GM18508 (cell line): ENCODE data around the gene ATL3.
"Not testable (repeated sequence)": the region's sequence is repeated elsewhere in the genome, so short reads cannot be mapped to it uniquely, and the experiment has no call there.

Source experiments
- ATAC-seq: cut with Tn5 transposase; IDR thresholded peaks from one replicate; pipeline ENCODE4 v1.9.1; 2021; ENCODE audit warnings: moderate number of reproducible peaks; ENCODE audit not compliant: insufficient read depth, unreplicated experiment

Gene ATL3, protein sequence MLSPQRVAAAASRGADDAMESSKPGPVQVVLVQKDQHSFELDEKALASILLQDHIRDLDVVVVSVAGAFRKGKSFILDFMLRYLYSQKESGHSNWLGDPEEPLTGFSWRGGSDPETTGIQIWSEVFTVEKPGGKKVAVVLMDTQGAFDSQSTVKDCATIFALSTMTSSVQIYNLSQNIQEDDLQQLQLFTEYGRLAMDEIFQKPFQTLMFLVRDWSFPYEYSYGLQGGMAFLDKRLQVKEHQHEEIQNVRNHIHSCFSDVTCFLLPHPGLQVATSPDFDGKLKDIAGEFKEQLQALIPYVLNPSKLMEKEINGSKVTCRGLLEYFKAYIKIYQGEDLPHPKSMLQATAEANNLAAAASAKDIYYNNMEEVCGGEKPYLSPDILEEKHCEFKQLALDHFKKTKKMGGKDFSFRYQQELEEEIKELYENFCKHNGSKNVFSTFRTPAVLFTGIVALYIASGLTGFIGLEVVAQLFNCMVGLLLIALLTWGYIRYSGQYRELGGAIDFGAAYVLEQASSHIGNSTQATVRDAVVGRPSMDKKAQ

GRCh38 chr11:63671322-63672155 lies at the start of gene ATL3:
Gene ATL3, minus strand, starts transcription at chr11:63671376. Its CDS starts 41 bp downstream, at chr11:63671335.
- no peak for ATAC-seq

DNA sequence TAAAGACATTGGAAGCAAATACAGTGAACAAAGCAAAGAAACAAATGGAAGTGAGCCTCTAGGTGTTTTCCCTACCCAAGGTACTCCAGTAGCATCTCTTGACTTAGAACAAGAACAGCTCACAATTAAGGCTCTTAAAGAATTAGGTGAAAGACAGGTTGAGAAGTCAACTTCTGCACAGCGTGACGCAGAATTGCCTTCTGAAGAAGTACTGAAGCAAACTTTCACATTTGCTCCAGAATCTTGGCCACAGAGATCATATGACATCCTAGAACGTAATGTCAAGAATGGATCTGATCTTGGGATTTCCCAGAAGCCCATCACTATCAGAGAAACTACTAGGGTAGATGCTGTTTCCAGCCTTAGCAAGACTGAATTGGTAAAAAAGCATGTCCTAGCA lies 49.4 kb upstream of the ATL3 start:
- ATAC-seq = no peak

DNA sequence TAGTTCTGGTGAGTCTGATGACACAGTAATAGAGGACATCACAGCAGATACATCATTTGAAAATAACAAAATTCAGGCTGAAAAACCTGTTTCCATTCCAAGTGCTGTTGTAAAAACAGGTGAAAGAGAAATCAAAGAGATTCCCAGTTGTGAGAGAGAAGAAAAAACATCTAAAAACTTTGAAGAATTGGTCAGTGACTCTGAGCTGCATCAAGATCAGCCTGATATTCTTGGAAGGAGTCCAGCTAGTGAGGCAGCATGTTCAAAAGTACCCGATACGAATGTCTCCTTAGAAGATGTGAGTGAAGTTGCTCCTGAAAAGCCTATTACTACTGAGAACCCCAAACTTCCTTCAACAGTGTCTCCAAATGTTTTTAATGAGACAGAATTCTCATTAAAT lies 48.8 kb upstream of the ATL3 start:
- ATAC-seq = no peak

- no peak for ATAC-seq
Measured at GRCh38 chr11:63719001-63719400, 47.8 kb upstream of the ATL3 start.

GRCh38 chr11:63716046-63716445 lies 44.9 kb upstream of the ATL3 start:
- no peak for ATAC-seq

GRCh38 chr11:63713766-63714165 lies 42.6 kb upstream of the ATL3 start:
- no peak for ATAC-seq

GRCh38 chr11:63711838-63712237 lies 40.7 kb upstream of the ATL3 start:
- no peak for ATAC-seq

- no peak for ATAC-seq
Measured at GRCh38 chr11:63710476-63711217, 39.5 kb upstream of the ATL3 start.

GRCh38 chr11:63709336-63709884 lies 38.2 kb upstream of the ATL3 start:
- ATAC-seq = no peak

DNA sequence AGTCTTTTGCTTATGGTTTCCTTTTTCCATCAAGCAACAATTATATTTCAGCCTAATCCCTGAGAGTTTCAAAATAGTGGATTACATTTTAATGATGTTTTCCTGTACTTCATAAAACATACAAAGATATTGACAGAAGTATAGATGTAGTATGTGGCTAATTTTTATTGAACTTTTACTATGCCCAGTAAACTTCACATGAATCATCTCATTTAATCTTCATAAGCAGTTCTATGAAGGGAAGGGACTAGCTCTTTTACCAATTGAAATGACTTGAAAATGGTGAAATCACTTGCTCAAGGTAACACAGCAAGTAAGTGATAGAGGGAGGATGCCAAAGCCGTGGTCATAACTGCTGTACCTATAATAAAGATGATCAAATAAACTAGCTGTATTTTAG lies 37.6 kb upstream of the ATL3 start:
- no peak for ATAC-seq

DNA sequence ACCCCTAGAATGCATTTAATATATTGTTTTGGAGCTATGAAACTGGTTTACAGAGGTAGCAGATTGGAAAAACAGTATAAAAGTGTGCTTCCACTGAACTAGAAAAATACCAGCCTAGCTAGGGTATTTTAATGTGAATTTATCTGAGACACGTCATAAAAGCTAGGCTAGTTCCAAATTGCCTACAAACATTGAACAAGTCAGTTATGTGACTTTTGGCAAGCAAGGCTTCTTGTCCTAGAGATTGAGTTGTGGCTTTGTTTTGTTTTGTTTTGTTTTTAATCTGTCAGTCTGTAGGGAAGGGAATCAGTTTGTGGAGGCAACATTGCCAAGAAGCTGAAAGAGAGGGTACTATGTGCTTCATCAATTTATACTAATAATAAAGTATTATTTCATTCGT lies 34.4 kb upstream of the ATL3 start:
- ATAC-seq = no peak

GRCh38 chr11:63699896-63700295 lies 28.7 kb upstream of the ATL3 start:
- no peak for ATAC-seq

DNA sequence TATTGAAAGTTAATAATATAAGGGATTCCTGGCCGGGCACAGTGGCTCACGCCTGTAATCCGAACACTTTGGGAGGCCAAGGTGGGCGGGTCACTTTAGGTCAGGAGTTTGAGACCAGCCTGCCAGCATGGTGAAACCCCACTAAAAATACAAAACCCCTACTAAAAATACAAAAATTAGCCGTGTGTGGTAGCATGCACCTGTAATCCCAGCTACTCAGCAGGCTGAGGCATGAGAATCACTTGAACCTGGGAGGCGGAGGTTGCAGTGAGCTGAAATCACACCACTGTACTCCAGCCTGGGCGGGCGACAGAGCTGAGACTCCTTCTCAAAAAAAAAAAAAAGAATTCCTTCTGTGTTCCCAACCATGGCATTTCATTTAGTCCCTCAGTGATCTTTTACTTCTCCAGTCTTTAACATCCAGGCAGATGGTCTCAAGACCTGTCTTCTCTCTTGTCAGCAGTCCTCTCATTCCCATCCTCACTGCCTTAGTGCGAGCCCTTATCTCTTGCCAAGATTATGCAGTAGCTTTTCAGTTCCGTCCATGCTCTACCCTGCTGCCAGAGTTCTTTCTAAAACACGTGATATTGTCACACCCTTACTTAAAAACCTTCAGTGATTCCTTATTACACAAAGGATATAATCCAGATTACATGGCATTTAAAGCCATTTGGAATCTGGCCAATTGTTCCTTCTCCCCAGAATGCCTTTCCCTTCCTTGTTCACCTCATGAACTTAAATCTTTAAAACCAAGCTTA lies 28.0 kb upstream of the ATL3 start:
- ATAC-seq = no peak

- ATAC-seq = no peak
Measured at GRCh38 chr11:63694596-63694995, 23.4 kb upstream of the ATL3 start.

- ATAC-seq = no peak
Measured at GRCh38 chr11:63687845-63688244, 16.7 kb upstream of the ATL3 start.

DNA sequence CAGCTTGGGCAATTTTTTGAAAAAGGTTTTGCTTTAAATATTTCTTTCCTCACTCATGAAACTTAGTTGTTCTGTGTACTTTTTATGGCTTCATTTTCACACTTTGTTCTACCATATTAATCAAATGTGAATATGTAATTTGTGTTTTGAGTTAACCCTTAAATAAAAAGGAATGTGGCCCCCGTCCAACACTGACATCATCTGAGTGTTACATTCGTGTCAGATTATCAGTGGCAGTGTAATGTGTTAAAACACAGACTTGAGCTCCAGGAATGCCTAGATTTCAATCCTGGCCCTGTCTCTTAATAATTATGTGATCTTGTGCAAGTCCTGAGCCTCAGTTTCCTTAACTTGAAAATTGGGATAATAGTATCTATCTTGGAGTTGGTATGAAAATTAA lies 15.8 kb upstream of the ATL3 start:
- ATAC-seq = no peak

DNA sequence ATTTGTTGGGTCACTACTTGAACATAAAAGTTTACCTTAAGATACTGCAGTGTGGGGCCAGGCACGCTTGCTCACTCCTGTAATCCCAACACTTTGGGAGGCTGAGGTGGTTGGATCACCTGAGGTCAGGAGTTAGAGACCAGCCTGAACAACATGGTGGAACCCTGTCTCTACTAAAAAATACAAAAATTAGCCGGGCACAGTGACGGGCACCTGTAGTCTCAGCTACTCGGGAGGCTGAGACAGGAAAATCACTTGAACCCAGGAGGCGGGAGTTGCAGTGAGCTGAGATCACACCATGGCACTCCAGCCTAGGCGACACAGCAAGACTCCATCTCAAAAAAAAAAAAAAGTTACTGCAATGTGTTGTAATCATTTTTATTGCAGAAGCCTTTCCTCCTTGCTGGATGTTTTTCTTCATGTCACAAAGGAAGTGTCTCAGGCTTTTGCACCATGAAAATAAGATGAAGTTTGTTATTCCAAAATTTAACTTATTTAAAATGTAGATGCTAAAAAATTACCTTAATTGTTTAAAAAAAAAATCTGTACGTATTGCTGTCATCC lies 14.1 kb upstream of the ATL3 start:
- not testable (repeated sequence) for ATAC-seq

DNA sequence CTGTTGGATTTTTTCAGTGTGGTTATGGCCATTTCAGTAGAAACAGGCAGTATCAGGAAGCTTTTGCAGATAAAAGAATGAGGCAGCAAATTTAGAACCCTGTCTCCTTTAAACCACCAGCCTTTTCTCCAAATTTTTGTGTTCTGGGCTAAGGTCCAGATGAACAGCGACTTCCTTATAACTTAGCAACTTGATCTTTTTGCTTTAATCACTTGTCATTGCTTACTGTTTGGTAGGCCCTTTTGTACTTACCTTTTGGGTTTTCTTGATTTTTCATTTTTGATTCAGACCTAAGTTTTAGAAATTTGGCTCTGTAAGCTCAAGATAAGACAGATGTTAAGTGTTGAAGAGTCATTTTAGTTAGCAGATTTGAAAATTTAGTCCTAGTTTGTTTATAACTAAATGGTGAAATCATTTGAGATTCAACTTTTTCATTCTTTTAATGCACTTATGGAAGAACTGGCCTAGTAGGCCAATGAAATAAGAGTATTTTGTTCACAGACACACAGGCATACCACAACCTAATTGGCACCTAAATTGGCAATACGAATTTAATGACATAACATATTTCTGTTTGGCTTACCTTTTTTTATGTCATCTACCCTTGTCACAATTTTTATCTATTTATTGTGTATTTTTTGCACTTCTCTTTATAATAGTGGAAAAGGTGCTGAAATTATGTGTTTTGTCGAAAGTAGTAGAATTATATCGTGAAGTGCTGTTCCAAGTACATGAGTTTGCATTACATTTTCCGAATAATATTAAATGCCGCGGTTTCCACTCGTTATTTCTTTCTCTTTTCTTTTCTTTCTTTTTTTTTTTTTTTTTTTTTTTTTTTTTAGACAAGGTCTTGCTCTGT lies 12.2 kb upstream of the ATL3 start:
- ATAC-seq = no peak
